GM06990 (cell line): Measurements from ENCODE around the gene RRP9.

Source experiments
- DNase-seq: peaks from one replicate; pipeline ENCODE4 v3.0.0-alpha.2; 2011; ENCODE audit not compliant: insufficient read length; ENCODE audit errors: extremely low read depth
- H3K27me3 ChIP-seq: replicated peaks from 2 replicates; pipeline ENCODE4 v1.6.0; 2011; ENCODE audit warnings: low read length; ENCODE audit not compliant: control insufficient read depth, insufficient read depth
- H3K36me3 ChIP-seq: 2 replicates; pipeline ENCODE4 v1.5.1; 2011; ENCODE audit warnings: low read length; ENCODE audit not compliant: control insufficient read depth, insufficient read depth
- H3K4me3 ChIP-seq: replicated peaks from 2 replicates; pipeline ENCODE4 v1.5.1; 2011; ENCODE audit warnings: low read depth, mild to moderate bottlenecking, control low read depth, low read length
- TF ChIP-seq, protein P1 (sequence below): IDR thresholded peaks from 2 replicates; pipeline ENCODE4 v1.5.1; 2011; ENCODE audit warnings: low read length, control low read depth, mild to moderate bottlenecking, inconsistent platforms; ENCODE audit not compliant: insufficient read depth, poor library complexity, severe bottlenecking

RRP9 gene

DNA sequence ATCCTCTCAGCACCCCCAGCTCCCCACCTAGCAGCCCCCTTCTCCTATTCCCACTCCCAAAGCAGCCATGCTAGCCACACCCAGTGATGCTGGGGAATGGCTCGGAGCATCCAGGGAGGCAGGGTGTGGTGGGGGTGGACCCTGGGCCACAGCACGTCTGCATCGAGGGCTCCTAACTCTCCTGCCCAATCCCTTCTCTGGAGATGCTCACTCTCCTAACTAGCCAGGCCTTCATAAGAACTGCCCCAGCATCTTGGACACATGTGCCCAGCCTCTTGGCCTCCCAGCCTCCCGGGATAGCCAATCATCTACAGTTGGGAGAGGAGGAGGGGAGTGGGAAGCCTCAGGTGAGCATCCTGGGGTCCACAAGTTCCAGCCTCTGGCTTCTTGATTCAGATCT is 22.8 kb upstream of the RRP9 start:
- no peak for DNase-seq
- TF ChIP-seq, protein P1, sequence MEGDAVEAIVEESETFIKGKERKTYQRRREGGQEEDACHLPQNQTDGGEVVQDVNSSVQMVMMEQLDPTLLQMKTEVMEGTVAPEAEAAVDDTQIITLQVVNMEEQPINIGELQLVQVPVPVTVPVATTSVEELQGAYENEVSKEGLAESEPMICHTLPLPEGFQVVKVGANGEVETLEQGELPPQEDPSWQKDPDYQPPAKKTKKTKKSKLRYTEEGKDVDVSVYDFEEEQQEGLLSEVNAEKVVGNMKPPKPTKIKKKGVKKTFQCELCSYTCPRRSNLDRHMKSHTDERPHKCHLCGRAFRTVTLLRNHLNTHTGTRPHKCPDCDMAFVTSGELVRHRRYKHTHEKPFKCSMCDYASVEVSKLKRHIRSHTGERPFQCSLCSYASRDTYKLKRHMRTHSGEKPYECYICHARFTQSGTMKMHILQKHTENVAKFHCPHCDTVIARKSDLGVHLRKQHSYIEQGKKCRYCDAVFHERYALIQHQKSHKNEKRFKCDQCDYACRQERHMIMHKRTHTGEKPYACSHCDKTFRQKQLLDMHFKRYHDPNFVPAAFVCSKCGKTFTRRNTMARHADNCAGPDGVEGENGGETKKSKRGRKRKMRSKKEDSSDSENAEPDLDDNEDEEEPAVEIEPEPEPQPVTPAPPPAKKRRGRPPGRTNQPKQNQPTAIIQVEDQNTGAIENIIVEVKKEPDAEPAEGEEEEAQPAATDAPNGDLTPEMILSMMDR: no peak
- Histone ChIP-seq H3K36me3 (no peaks in the 10 kb centered on the region), H3K27me3 (no peaks in the 10 kb centered on the region), H3K4me3 (no peak overlapping the region)

DNA sequence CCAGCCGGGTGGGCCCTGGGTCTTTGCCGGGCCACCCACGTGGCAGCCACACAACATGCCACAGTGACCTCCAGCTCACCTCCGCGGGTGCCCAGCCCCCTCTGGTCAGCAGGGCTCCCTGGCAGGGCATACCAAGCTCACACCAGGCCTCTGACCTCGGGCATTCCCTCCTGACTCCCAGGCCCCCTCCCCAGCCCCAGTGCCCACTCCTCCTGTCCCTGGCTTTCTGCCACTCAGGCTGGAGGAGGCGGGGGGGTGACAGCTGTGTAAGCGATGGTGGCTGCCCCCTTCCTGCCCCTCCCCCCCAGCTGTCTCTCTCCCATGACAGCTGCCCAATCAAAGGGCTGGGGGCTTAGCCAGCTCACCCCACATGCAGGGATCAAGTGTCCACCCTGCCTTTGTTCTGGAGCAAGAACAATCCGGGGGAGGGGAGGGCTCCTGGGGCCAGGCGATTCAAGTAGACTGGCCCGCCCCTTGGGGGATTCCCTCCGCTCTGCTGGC is 22.3 kb upstream of the RRP9 start:
- H3K36me3 ChIP-seq: no peaks in the 10 kb centered on the region
- TF ChIP-seq, protein P1: no peak
- DNase-seq: no peak
- no peaks in the 10 kb centered on the region for H3K27me3 ChIP-seq
- no peak overlapping the region for H3K4me3 ChIP-seq

DNA sequence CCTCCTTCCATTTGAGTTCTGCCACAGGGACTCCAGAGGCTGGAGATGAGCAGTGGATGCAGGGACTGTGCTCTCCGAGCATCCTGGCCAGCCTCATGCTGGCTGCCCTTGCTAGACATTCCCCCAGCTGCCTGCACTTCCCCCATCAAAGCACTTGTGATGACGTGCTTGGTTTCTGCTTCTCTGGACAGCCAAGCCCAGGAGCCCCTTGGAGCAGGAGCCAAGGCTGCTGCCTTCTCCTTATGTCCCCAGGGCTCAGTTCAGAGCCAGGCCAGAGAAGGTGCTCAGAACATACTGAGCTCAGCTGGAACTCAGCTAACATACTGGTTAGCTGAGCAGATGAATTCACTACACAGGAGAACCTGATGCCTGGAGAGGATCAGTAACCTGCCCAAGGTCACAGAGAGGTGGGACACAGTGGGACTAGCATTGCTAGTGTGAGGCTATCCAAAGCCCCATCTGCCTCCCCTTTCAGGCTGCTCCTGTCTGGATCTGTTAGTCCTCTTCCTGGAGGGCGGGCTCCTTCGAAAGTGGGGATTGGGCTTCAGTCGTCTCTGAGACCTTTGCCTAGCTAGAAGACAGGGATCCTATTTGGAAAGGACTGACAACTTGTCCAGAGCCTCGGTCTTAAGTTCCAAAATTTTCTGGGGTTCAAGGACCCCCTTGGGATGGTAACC is 21.3 kb upstream of the RRP9 start:
- no peak for DNase-seq
- H3K27me3 ChIP-seq: no peaks in the 10 kb centered on the region
- H3K36me3 ChIP-seq: no peaks in the 10 kb centered on the region

DNA sequence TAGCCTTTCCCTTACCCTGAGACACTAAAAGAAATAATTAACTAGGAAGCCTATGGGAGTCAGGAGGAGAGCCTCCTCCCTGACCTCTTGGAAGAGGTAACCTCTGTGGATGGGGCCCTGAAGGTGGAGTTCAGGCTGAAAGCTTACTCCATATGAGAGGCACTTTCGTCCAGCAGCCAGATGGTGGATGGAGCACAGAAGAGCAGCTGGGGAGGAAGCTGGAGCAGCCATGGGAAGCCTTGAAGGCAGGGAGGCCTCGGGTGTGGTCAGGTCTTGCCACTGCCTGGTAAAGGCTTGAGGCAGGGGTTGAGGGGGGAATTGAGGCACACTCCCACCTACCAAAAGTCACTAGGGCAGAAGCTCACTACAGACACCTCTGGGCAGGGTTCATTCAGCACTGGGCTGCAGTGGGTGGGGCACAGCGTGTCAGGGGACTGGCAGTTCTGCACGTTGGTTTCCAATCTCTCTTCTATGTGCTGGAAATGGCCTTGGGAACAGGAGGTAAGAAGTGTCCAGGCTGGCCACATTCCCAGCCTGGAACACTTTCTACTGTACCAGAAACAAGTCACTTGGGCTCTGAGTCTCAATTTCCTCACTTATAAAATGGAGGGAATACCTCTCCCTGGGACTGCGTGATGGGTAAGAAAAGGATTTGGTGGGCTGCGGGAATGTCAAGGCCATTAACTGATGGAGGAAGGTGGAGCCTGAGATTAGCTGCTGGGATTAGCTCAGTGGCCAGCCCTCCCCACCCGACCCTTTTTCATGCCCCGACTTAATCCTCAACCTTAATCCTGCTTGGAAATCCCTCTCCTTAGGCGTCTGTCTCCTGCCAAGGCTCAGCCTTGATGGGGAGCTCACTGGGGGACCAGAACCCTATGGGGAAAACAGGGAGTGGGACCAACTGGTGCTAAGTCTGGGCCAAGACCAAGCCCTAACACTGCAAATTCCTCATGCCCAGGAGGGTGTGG is 20.2 kb upstream of the RRP9 start:
- Histone ChIP-seq H3K36me3 (no peaks in the 10 kb centered on the region), H3K4me3 (no peak overlapping the region), H3K27me3 (no peaks in the 10 kb centered on the region)
- TF ChIP-seq, protein P1: no peak
- DNase-seq: no peak

More for the DNA sequence above, 21.3 kb upstream of the RRP9 start:
- no peak overlapping the region for H3K4me3 ChIP-seq
- TF ChIP-seq, protein P1: no peak

DNA sequence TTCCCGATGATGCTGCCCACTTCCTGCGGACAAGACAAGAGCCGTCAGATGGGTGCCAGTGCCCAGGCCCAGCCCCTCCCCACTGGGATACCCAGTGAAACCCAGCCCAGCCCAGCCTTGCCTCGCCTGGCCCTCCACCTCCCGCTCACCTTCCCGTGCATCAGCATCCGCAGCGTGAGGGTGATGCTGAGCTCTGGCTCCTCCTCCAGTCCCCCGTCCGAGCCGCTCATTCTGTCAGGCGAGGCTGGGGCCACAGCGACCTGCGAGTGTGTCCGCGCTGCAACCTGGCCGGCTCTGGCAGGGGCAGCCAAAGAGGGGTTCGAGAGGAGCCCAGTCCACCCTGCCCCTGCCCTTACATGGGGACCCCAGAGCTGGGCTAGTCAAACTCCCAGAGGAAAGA is 19.3 kb upstream of the RRP9 start:
- DNase-seq: no peak
- no peak overlapping the region for H3K4me3 ChIP-seq
- H3K27me3 ChIP-seq: no peaks in the 10 kb centered on the region
- TF ChIP-seq, protein P1: no peak
- no peaks in the 10 kb centered on the region for H3K36me3 ChIP-seq
